ENCODE data around the gene LGI2. TPM values are rescaled to one million over a fixed set of nuclear protein-coding genes. Genes with fewer than 3 reads are reported as not detected.

The LGI2 gene
- total and polyA plus RNA-seq, 2 of the 8 experiments (the other 6 are each of a cell fraction or from before 2014, with no cell fraction given), result 2.3 to 4.0 TPM

GRCh38 chr4:25075129-25075528 lies 44.4 kb upstream of the LGI2 start (continued):
- TF ChIP-seq SRF (IDR thresholded peaks at IDR 0.05; ENCODE audit: low read depth, low read length) (no peak), CHD2 (IDR thresholded peaks at IDR 0.05; ENCODE audit: low read length) (no peak), SAP30 (IDR thresholded peaks at IDR 0.05; ENCODE audit: insufficient read depth, insufficient replicate concordance, low read length) (no peak), EGR1 (IDR thresholded peaks at IDR 0.05; ENCODE audit: borderline replicate concordance, low read depth, low read length) (no peak), BACH1 (IDR thresholded peaks at IDR 0.05; ENCODE audit: low read length) (no peak)

All from H1 (cell line).